ENCODE data around the gene LSS.

DNA sequence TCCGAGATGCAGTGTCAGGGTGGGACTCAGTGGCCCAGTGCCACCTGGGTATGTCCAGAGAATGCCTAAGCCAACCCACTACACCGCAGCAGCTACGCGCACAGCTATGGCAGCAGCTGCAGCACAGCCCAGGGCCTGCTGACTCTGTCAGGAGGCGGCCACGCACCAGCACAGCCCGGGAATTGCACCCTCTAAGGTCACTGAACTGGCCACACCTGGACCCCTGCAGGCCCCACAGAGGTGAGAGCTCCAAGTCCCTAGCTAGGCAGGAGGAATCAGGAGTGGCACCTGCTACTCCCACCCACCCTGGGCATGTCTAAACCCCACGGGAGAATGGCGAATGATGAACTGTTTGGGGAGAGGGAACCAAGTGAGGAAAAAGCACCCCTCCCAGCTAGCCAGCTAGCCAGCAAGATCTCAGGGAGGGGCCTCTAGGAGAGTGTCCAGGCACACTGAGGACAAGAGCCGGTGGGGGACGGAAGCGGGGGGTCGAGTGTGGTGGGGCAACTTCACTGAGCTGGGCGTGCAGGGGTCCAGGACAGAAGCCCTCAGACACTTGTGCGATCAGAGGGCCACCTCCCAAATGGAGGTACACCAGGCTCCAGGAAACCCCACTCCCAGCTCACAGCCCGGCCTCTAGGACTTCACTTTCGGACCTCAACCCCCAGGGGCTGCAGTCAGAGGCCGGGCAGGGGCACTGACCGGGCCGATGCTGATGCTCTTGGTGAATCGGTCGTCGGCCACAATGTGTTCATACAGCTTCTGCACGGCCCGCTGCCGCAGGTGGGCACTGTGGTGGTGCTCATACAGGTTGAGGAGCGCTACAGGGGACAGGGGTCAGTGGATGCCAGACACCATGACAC is 13.9 kb downstream of the LSS start:
- TF ChIP-seq, protein P1, sequence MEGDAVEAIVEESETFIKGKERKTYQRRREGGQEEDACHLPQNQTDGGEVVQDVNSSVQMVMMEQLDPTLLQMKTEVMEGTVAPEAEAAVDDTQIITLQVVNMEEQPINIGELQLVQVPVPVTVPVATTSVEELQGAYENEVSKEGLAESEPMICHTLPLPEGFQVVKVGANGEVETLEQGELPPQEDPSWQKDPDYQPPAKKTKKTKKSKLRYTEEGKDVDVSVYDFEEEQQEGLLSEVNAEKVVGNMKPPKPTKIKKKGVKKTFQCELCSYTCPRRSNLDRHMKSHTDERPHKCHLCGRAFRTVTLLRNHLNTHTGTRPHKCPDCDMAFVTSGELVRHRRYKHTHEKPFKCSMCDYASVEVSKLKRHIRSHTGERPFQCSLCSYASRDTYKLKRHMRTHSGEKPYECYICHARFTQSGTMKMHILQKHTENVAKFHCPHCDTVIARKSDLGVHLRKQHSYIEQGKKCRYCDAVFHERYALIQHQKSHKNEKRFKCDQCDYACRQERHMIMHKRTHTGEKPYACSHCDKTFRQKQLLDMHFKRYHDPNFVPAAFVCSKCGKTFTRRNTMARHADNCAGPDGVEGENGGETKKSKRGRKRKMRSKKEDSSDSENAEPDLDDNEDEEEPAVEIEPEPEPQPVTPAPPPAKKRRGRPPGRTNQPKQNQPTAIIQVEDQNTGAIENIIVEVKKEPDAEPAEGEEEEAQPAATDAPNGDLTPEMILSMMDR (IDR thresholded peaks at IDR 0.05) = no peak
- no peak for TF ChIP-seq POLR2A (IDR thresholded peaks at IDR 0.05)
- TF ChIP-seq POLR2AphosphoS5 (IDR thresholded peaks at IDR 0.05) = no peak

Data from transverse colon (tissue), 4 donors.